K562 (cell line): ENCODE results near the gene OPN1LW.

Source experiments
- EZH2 ChIP-seq: IDR thresholded peaks from 2 replicates; pipeline ENCODE4 v1.6.1; 2012; ENCODE audit warnings: low read depth, mild to moderate bottlenecking, inconsistent platforms, low read length, borderline replicate concordance
- HMG20A ChIP-seq: fragments of 450-650 bp; formaldehyde crosslinking; conservative IDR thresholded peaks from 2 replicates; pipeline ENCODE4 v1.4.0; 2020; ENCODE audit warnings: mild to moderate bottlenecking, mixed read lengths
- ILK ChIP-seq: fragments of 450-650 bp; IDR thresholded peaks from 2 replicates; pipeline ENCODE4 v1.6.1; 2016; ENCODE audit warnings: missing genetic modification characterization, low read depth, mild to moderate bottlenecking, missing compliant biosample characterization, moderate library complexity, borderline replicate concordance
- JUND ChIP-seq, 2 experiments: IDR thresholded peaks; 2 replicates in 1 of 2; 3 replicates in 1 of 2; pipeline ENCODE4 v1.6.1; 2011; ENCODE audit warnings: borderline replicate concordance in 2 of 2, low read depth in 2 of 2, low read length in 2 of 2, improper control_type of control experiment in 1 of 2, missing biosample characterization in 1 of 2, missing genetic modification characterization in 1 of 2, missing genetic modification reagents in 1 of 2
- MEF2A ChIP-seq: IDR thresholded peaks from 2 replicates; pipeline ENCODE4 v1.6.1; 2011; ENCODE audit warnings: low read depth, mild to moderate bottlenecking, low read length, moderate library complexity; ENCODE audit not compliant: control insufficient read depth
- NR3C1 ChIP-seq: sonication (generic); formaldehyde crosslinking; IDR thresholded peaks from 2 replicates; pipeline ENCODE4 v1.8.1; 2022; ENCODE audit warnings: missing genetic modification reagents
- POLR2AphosphoS5 ChIP-seq: IDR thresholded peaks from 2 replicates; pipeline ENCODE4 v1.6.1; 2011; ENCODE audit warnings: mild to moderate bottlenecking, low read depth, low read length, moderate library complexity; ENCODE audit not compliant: control insufficient read depth, insufficient read depth
- ZNF282 ChIP-seq: sonication (generic); formaldehyde crosslinking; IDR thresholded peaks from 2 replicates; pipeline ENCODE4 v1.8.1; 2023; ENCODE audit warnings: missing genetic modification reagents

- TF ChIP-seq NR3C1 (no peak), MEF2A (no peak), ZNF282 (no peak), JUND (IDR thresholded peaks at IDR 0.05; ENCODE audit: borderline replicate concordance, low read depth, low read length) (no peak), JUND (tag; IDR thresholded peaks at IDR 0.05; ENCODE audit: borderline replicate concordance, low read depth, low read length) (no peak), EZH2 (no peak), ILK (tag) (no peak), HMG20A (CRISPR knock-in tag) (no peak), POLR2AphosphoS5 (no peak)
Measured at GRCh38 chrX:154142386-154142785, 1.7 kb upstream of the OPN1LW start.
